ENCODE measurements around the gene MINDY4. TPM values are rescaled to one million over a fixed set of nuclear protein-coding genes. Genes with fewer than 3 reads are reported as not detected.

The MINDY4 gene
- total and polyA plus RNA-seq, 2 donors, result 5.6 to 12.8 TPM

- Histone ChIP-seq H3K4me1 (ENCODE audit: insufficient read depth) (no peaks in the 10 kb centered on the region), H3K27ac (ENCODE audit: low read depth) (no peak overlapping the region), H3K4me3 (ENCODE audit: low read depth, low read length) (no peak overlapping the region), H3K36me3 (ENCODE audit: insufficient read depth) (no peaks in the 10 kb centered on the region)
- DNase-seq (ENCODE audit: extremely low spot score), result no peak
- WGBS, result 92% methylated on average over 10 of the region's 10 CpGs
Measured at GRCh38 chr7:30859202-30859939, 88.2 kb downstream of the MINDY4 start.

- H3K27ac ChIP-seq (ENCODE audit: low read depth), result no peak overlapping the region
- no peaks in the 10 kb centered on the region for H3K36me3 ChIP-seq (ENCODE audit: insufficient read depth)
- DNase-seq (ENCODE audit: extremely low spot score), result no peak
- 48% methylated on average over 13 of the region's 13 CpGs for WGBS
- H3K4me3 ChIP-seq (ENCODE audit: low read depth, low read length), result no peak overlapping the region
- H3K4me1 ChIP-seq (ENCODE audit: insufficient read depth), result no peaks in the 10 kb centered on the region
Measured at GRCh38 chr7:30859940-30860496, 88.8 kb downstream of the MINDY4 start.

GRCh38 chr7:30861612-30862011, 90.4 kb downstream of the MINDY4 start:
- 96% methylated on average over 7 of the region's 7 CpGs for WGBS
- H3K36me3 ChIP-seq (ENCODE audit: insufficient read depth), result no peaks in the 10 kb centered on the region
- DNase-seq (ENCODE audit: extremely low spot score), result no peak
- no peak overlapping the region for H3K27ac ChIP-seq (ENCODE audit: low read depth)
- H3K4me3 ChIP-seq (ENCODE audit: low read depth, low read length), result no peak overlapping the region
- H3K4me1 ChIP-seq (ENCODE audit: insufficient read depth), result no peaks in the 10 kb centered on the region

- no peaks in the 10 kb centered on the region for H3K36me3 ChIP-seq (ENCODE audit: insufficient read depth)
- WGBS, result 74% methylated on average over 9 of the region's 9 CpGs
- no peak for DNase-seq (ENCODE audit: extremely low spot score)
- peak overlapping the region; percentile 23 for H3K27ac ChIP-seq (ENCODE audit: low read depth)
- no peak overlapping the region for H3K4me3 ChIP-seq (ENCODE audit: low read depth, low read length)
- no peaks in the 10 kb centered on the region for H3K4me1 ChIP-seq (ENCODE audit: insufficient read depth)
Measured at GRCh38 chr7:30862995-30863705, 91.9 kb downstream of the MINDY4 start.

- Histone ChIP-seq H3K4me1 (ENCODE audit: insufficient read depth) (no peaks in the 10 kb centered on the region), H3K36me3 (ENCODE audit: insufficient read depth) (no peaks in the 10 kb centered on the region), H3K4me3 (ENCODE audit: low read depth, low read length) (no peak overlapping the region), H3K27ac (ENCODE audit: low read depth) (peak overlapping the region; percentile 23)
- 23% methylated on average over 4 of the region's 4 CpGs for WGBS
- no peak for DNase-seq (ENCODE audit: extremely low spot score)
Measured at GRCh38 chr7:30863706-30864035, 92.5 kb downstream of the MINDY4 start.

- Histone ChIP-seq H3K36me3 (ENCODE audit: insufficient read depth) (no peaks in the 10 kb centered on the region), H3K4me3 (ENCODE audit: low read depth, low read length) (no peak overlapping the region), H3K4me1 (ENCODE audit: insufficient read depth) (no peaks in the 10 kb centered on the region), H3K27ac (ENCODE audit: low read depth) (no peak overlapping the region)
- 78% methylated on average over 3 of the region's 3 CpGs for WGBS
- no peak for DNase-seq (ENCODE audit: extremely low spot score)
Measured at GRCh38 chr7:30864101-30864500, 92.9 kb downstream of the MINDY4 start.

GRCh38 chr7:30865076-30865475, 93.9 kb downstream of the MINDY4 start:
- Histone ChIP-seq H3K4me1 (ENCODE audit: insufficient read depth) (no peaks in the 10 kb centered on the region), H3K4me3 (ENCODE audit: low read depth, low read length) (no peak overlapping the region), H3K27ac (ENCODE audit: low read depth) (no peak overlapping the region), H3K36me3 (ENCODE audit: insufficient read depth) (no peaks in the 10 kb centered on the region)
- no peak for DNase-seq (ENCODE audit: extremely low spot score)
- WGBS, result 90% methylated on average over 4 of the region's 4 CpGs

- DNase-seq (ENCODE audit: extremely low spot score), result no peak
- 94% methylated on average over 4 of the region's 4 CpGs for WGBS
- H3K27ac ChIP-seq (ENCODE audit: low read depth), result no peak overlapping the region
- H3K4me3 ChIP-seq (ENCODE audit: low read depth, low read length), result no peak overlapping the region
- H3K4me1 ChIP-seq (ENCODE audit: insufficient read depth), result no peaks in the 10 kb centered on the region
- no peaks in the 10 kb centered on the region for H3K36me3 ChIP-seq (ENCODE audit: insufficient read depth)
Measured at GRCh38 chr7:30865821-30866220, 94.6 kb downstream of the MINDY4 start.

GRCh38 chr7:30866939-30867338, 95.7 kb downstream of the MINDY4 start:
- H3K27ac ChIP-seq (ENCODE audit: low read depth), result no peak overlapping the region
- no peaks in the 10 kb centered on the region for H3K36me3 ChIP-seq (ENCODE audit: insufficient read depth)
- no peak for DNase-seq (ENCODE audit: extremely low spot score)
- 92% methylated on average over 7 of the region's 7 CpGs for WGBS
- H3K4me1 ChIP-seq (ENCODE audit: insufficient read depth), result no peaks in the 10 kb centered on the region
- H3K4me3 ChIP-seq (ENCODE audit: low read depth, low read length), result no peak overlapping the region

GRCh38 chr7:30867483-30867882, 96.3 kb downstream of the MINDY4 start:
- no peak for DNase-seq (ENCODE audit: extremely low spot score)
- H3K36me3 ChIP-seq (ENCODE audit: insufficient read depth), result no peaks in the 10 kb centered on the region
- H3K4me3 ChIP-seq (ENCODE audit: low read depth, low read length), result no peak overlapping the region
- WGBS, result 94% methylated on average over 1 of the region's 1 CpG
- H3K4me1 ChIP-seq (ENCODE audit: insufficient read depth), result no peaks in the 10 kb centered on the region
- no peak overlapping the region for H3K27ac ChIP-seq (ENCODE audit: low read depth)

- H3K4me1 ChIP-seq (ENCODE audit: insufficient read depth), result no peaks in the 10 kb centered on the region
Measured at GRCh38 chr7:30869794-30870611, 98.8 kb downstream of the MINDY4 start.

GRCh38 chr7:30870821-30871518, 99.8 kb downstream of the MINDY4 start:
- no peak for DNase-seq (ENCODE audit: extremely low spot score)
- Histone ChIP-seq H3K4me1 (ENCODE audit: insufficient read depth) (no peaks in the 10 kb centered on the region), H3K4me3 (ENCODE audit: low read depth, low read length) (no peak overlapping the region), H3K27ac (ENCODE audit: low read depth) (no peak overlapping the region), H3K36me3 (ENCODE audit: insufficient read depth) (no peaks in the 10 kb centered on the region)
- WGBS, result 82% methylated on average over 10 of the region's 10 CpGs

More at GRCh38 chr7:30869794-30870611, 98.8 kb downstream of the MINDY4 start:
- no peak for DNase-seq (ENCODE audit: extremely low spot score)
- Histone ChIP-seq H3K4me3 (ENCODE audit: low read depth, low read length) (no peak overlapping the region), H3K27ac (ENCODE audit: low read depth) (no peak overlapping the region), H3K36me3 (ENCODE audit: insufficient read depth) (no peaks in the 10 kb centered on the region)
- WGBS, result 53% methylated on average over 13 of the region's 13 CpGs

- no peaks in the 10 kb centered on the region for H3K36me3 ChIP-seq (ENCODE audit: insufficient read depth)
- no peak overlapping the region for H3K4me3 ChIP-seq (ENCODE audit: low read depth, low read length)
- no peak overlapping the region for H3K27ac ChIP-seq (ENCODE audit: low read depth)
- no peak for DNase-seq (ENCODE audit: extremely low spot score)
- 98% methylated on average over 5 of the region's 5 CpGs for WGBS
- H3K4me1 ChIP-seq (ENCODE audit: insufficient read depth), result no peaks in the 10 kb centered on the region
Measured at GRCh38 chr7:30871655-30872054, 100.4 kb downstream of the MINDY4 start.
